ENCODE data around the gene SERP1. TPM values are rescaled to one million over a fixed set of nuclear protein-coding genes. Genes with fewer than 3 reads are reported as not detected.

Gene SERP1
- total RNA-seq = 87.2 and 88.2 TPM in 2 replicates

DNA sequence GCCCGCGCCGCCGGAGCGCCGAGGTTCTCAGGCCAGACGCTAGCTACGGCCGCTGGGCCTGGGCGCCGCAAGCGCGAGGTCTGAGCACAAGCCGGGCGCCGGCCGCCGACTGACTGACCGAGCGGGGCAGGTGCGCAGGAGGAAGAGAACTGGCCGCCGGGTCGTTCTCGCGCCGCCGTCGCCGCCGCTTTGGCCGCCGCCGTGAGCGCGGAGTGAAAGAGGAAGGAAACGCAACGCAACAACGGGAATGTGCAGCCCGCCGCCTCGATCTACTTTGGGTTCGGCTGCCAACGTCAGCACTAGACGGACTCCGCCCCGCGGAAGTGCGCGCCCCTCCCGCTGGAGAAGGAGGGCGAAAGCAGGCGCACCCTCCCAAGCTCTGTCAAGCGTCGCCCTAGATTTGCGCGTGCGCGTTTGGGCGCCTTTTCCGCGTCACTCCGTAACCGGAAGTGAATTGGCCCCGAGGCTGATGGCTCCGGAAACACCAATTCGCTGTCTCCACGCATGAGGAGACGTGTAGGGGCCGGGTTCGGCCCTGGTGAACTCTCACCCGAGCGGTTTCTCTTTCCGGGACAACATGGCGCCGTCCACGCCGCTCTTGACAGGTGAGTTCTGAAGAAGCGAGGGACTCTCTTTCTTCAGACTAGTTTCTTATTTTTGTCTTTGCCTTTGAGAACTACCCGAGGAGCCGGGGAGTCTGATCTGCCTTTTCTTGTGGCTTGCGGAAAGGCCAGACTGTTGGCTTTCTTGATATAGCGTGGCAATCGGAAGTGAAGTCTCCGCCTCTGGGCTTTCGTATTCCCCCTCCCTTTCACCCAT lies at the start of gene SERP1, which contains the start of gene EIF2A:
SERP1 (minus strand) TSS at position 271 of the 819 bp plus-strand sequence. CDS start 361 bp downstream, outside the sequence.
EIF2A (plus strand) TSS at position 562 of the 819 bp plus-strand sequence; CDS start at position 578, 16 bp downstream.
- H3K9me3 Mint-ChIP-seq = no peaks in the 10 kb centered on the region
- peak; percentile 92 for ATAC-seq (ENCODE audit: low read depth)
- peak within 1 kb of the TSS; percentile 96 for H3K4me3 Mint-ChIP-seq
- no peaks in the 10 kb centered on the region for H3K27me3 Mint-ChIP-seq
- peak; percentile 98 for DNase-seq
- H3K4me1 Mint-ChIP-seq = peaks cover 50% of the 10 kb centered on the region
- intact Hi-C loops (cut with micrococcal nuclease) = loop anchor here (1.0 to 5.0 kb wide), 14 partner anchors 53 to 1971 kb away; partner anchors contain the start of genes COMMD2, ERICH6, HPS3 and MED12L
- peak within 1 kb of the TSS; percentile 99 for H3K27ac Mint-ChIP-seq
- TF ChIP-seq, protein P1, sequence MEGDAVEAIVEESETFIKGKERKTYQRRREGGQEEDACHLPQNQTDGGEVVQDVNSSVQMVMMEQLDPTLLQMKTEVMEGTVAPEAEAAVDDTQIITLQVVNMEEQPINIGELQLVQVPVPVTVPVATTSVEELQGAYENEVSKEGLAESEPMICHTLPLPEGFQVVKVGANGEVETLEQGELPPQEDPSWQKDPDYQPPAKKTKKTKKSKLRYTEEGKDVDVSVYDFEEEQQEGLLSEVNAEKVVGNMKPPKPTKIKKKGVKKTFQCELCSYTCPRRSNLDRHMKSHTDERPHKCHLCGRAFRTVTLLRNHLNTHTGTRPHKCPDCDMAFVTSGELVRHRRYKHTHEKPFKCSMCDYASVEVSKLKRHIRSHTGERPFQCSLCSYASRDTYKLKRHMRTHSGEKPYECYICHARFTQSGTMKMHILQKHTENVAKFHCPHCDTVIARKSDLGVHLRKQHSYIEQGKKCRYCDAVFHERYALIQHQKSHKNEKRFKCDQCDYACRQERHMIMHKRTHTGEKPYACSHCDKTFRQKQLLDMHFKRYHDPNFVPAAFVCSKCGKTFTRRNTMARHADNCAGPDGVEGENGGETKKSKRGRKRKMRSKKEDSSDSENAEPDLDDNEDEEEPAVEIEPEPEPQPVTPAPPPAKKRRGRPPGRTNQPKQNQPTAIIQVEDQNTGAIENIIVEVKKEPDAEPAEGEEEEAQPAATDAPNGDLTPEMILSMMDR (IDR thresholded peaks at IDR 0.05) = no peak
- peaks cover 52% of the 10 kb centered on the region for H3K36me3 Mint-ChIP-seq (ENCODE audit: low read depth)
- ChIA-PET CTCF (interaction anchor here (0.6 kb wide), 1 partner anchor 241 kb away, joined by 3 read pairs; no protein-coding TSS in a partner anchor), POLR2A (interaction anchor here (0.6 to 3.3 kb wide), 23 partner anchors 8 to 723 kb away, joined by 3 to 41 read pairs (median 5); partner anchors contain the start of genes ERICH6, SELENOT, SIAH2 and TSC22D2)

DNA sequence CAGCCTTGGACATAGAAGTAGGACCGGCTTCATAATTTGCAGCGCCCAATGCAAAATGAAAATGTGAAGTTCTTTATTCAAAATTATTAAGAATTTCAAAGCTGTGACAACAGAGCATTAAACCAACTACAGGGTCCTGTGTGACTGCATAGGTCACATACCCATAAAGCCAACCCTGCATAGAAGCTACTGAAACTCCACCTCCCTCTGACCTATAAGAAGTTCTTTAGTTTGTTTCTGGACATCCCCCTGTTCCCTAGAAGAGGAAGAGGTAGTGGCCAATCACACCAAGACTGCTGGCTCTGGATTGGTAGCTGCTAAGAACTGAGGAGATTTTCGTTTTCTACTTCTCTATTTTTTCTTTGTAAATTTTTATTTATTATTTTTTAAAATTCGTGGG lies 47.9 kb upstream of the SERP1 start:
- Mint-ChIP-seq H3K4me3 (no peak overlapping the region), H3K9me3 (no peaks in the 10 kb centered on the region), H3K27me3 (no peaks in the 10 kb centered on the region), H3K4me1 (peaks cover 18% of the 10 kb centered on the region), H3K27ac (no peak overlapping the region), H3K36me3 (ENCODE audit: low read depth) (no peaks in the 10 kb centered on the region)
- CTCF ChIA-PET = no interaction called here
- POLR2A ChIA-PET = interaction anchor here (1.6 kb wide), 1 partner anchor 11 kb away, joined by 4 read pairs; no protein-coding TSS in a partner anchor
- DNase-seq (no peak), ATAC-seq (ENCODE audit: low read depth) (no peak)
- intact Hi-C loops (cut with micrococcal nuclease) = no loop called here
- TF ChIP-seq, protein P1 (IDR thresholded peaks at IDR 0.05) = no peak

- H3K27me3 Mint-ChIP-seq = no peaks in the 10 kb centered on the region
These were observed 43.5 kb upstream of the SERP1 start for GRCh38 chr3:150589759-150590158.

DNA sequence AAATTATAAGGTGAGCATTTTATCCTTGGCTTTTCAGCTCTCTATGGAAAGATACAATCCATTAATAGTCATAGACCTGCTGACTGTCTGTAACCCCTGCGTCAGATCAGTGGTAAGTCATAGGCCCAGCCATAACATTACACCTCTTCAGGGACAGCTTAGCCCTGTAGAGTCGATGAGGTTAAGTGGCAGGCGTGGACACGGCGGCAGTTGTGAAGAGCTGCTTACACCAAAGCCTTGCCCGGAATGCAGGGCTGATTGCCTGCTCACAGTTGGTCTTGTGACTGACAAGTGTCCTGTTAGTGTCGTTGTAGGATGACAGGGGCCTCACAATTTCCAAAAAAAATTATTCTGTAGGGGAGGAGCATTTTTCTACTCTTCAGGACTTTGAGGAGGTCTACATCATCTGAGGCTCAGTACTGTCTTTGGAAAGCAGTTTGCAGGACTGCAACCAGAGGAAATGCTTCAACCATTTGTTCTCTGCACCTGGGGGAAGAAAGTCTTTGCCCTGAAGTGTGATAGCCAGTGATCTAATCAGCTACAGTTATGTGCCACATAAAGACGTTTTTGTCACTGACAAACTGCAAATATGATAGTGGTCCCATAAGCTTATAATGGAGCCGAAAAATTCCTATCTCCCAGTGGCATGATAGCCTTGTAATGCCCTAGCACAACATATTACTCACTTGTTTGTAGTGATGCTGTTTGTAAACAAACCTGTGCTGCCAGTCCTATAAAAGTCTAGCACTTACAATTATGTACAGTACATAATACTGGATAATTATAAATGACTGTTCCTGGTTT lies 41.9 kb upstream of the SERP1 start:
- intact Hi-C loops (cut with micrococcal nuclease) = no loop called here
- TF ChIP-seq, protein P1 (IDR thresholded peaks at IDR 0.05) = no peak
- no peak for DNase-seq
- peaks cover 26% of the 10 kb centered on the region for H3K36me3 Mint-ChIP-seq (ENCODE audit: low read depth)
- CTCF ChIA-PET = no interaction called here
- H3K4me1 Mint-ChIP-seq = no peaks in the 10 kb centered on the region
- no peaks in the 10 kb centered on the region for H3K9me3 Mint-ChIP-seq
- no peak overlapping the region for H3K4me3 Mint-ChIP-seq
- ATAC-seq (ENCODE audit: low read depth) = no peak
- H3K27me3 Mint-ChIP-seq = no peaks in the 10 kb centered on the region
- POLR2A ChIA-PET = interaction anchor here (1.1 to 1.7 kb wide), 2 partner anchors 10 to 15 kb away, joined by 4 to 5 read pairs; partner anchors contain the start of gene SELENOT
- peak overlapping the region; percentile 11 for H3K27ac Mint-ChIP-seq

More at GRCh38 chr3:150589759-150590158, 43.5 kb upstream of the SERP1 start:
- CTCF ChIA-PET = no interaction called here
- DNase-seq (no peak), ATAC-seq (ENCODE audit: low read depth) (no peak)
- H3K4me3 Mint-ChIP-seq = no peak overlapping the region
- POLR2A ChIA-PET = no interaction called here
- no peak overlapping the region for H3K27ac Mint-ChIP-seq
- peaks cover 18% of the 10 kb centered on the region for H3K36me3 Mint-ChIP-seq (ENCODE audit: low read depth)
- H3K4me1 Mint-ChIP-seq = peaks cover 2% of the 10 kb centered on the region
- intact Hi-C loops (cut with micrococcal nuclease) = no loop called here
- TF ChIP-seq, protein P1 (IDR thresholded peaks at IDR 0.05) = no peak
- no peaks in the 10 kb centered on the region for H3K9me3 Mint-ChIP-seq

Data from activated B cell treated with CpG ODN at 0.5 μM for 24 hours (primary cell).